ENCODE data around the gene KBTBD12.

- TF ChIP-seq, protein P1, sequence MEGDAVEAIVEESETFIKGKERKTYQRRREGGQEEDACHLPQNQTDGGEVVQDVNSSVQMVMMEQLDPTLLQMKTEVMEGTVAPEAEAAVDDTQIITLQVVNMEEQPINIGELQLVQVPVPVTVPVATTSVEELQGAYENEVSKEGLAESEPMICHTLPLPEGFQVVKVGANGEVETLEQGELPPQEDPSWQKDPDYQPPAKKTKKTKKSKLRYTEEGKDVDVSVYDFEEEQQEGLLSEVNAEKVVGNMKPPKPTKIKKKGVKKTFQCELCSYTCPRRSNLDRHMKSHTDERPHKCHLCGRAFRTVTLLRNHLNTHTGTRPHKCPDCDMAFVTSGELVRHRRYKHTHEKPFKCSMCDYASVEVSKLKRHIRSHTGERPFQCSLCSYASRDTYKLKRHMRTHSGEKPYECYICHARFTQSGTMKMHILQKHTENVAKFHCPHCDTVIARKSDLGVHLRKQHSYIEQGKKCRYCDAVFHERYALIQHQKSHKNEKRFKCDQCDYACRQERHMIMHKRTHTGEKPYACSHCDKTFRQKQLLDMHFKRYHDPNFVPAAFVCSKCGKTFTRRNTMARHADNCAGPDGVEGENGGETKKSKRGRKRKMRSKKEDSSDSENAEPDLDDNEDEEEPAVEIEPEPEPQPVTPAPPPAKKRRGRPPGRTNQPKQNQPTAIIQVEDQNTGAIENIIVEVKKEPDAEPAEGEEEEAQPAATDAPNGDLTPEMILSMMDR (IDR thresholded peaks at IDR 0.05; ENCODE audit: low read depth, low read length), result no peak
- TF ChIP-seq POLR2A (IDR thresholded peaks at IDR 0.05; ENCODE audit: extremely low read depth, insufficient read length) (no peak), MYC (IDR thresholded peaks at IDR 0.05; ENCODE audit: low read depth, low read length) (no peak)
- TF ChIP-seq, protein P2, sequence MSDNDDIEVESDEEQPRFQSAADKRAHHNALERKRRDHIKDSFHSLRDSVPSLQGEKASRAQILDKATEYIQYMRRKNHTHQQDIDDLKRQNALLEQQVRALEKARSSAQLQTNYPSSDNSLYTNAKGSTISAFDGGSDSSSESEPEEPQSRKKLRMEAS (IDR thresholded peaks at IDR 0.05; ENCODE audit: low read depth, low read length), result no peak
Observed at GRCh38 chr3:127865941-127866340, 49.1 kb upstream of the KBTBD12 start.

Measured in NB4 (cell line).